Measurements from ENCODE around the gene TRPC4AP. TPM values are rescaled to one million over a fixed set of nuclear protein-coding genes. Genes with fewer than 3 reads are reported as not detected.

Gene TRPC4AP
- total RNA-seq, 1 donor: 98.8 TPM

GRCh38 chr20:34993941-34994508 is 98.6 kb downstream of the TRPC4AP start:
- Histone ChIP-seq H3K27me3 (ENCODE audit: insufficient read depth, low read length) (no peaks in the 10 kb centered on the region), H2AFZ (ENCODE audit: low read length) (no peak overlapping the region), H3K27ac (ENCODE audit: low read depth, low read length) (no peak overlapping the region), H3K79me2 (ENCODE audit: insufficient read depth, low read length) (no peaks in the 10 kb centered on the region), H3K36me3 (ENCODE audit: insufficient read depth, low read length) (peaks cover 24% of the 10 kb centered on the region), H4K20me1 (ENCODE audit: insufficient read depth, low read length) (peaks cover 3% of the 10 kb centered on the region), H3K4me3 (ENCODE audit: insufficient read depth, low read length) (no peak overlapping the region), H3K9me3 (ENCODE audit: low read depth, low read length) (no peaks in the 10 kb centered on the region), H3K4me1 (ENCODE audit: insufficient read depth, low read length) (no peaks in the 10 kb centered on the region), H3K4me2 (ENCODE audit: insufficient read depth, low read length) (no peak overlapping the region)
- no peak for TF ChIP-seq CTCF (IDR thresholded peaks at IDR 0.05; ENCODE audit: extremely low read depth, low read depth, low read length)
- peak; percentile 49 for DNase-seq (ENCODE audit: insufficient read length, low spot score, missing footprints)

- Histone ChIP-seq H3K9me3 (ENCODE audit: low read depth, low read length) (no peaks in the 10 kb centered on the region), H3K4me3 (ENCODE audit: insufficient read depth, low read length) (no peak overlapping the region), H3K27me3 (ENCODE audit: insufficient read depth, low read length) (no peaks in the 10 kb centered on the region), H3K36me3 (ENCODE audit: insufficient read depth, low read length) (peaks cover 16% of the 10 kb centered on the region), H3K4me1 (ENCODE audit: insufficient read depth, low read length) (no peaks in the 10 kb centered on the region), H3K27ac (ENCODE audit: low read depth, low read length) (no peak overlapping the region), H3K4me2 (ENCODE audit: insufficient read depth, low read length) (no peak overlapping the region), H4K20me1 (ENCODE audit: insufficient read depth, low read length) (no peaks in the 10 kb centered on the region), H3K79me2 (ENCODE audit: insufficient read depth, low read length) (no peaks in the 10 kb centered on the region), H2AFZ (ENCODE audit: low read length) (no peak overlapping the region)
- peak; percentile 52 for DNase-seq (ENCODE audit: insufficient read length, low spot score, missing footprints)
- TF ChIP-seq CTCF (IDR thresholded peaks at IDR 0.05; ENCODE audit: extremely low read depth, low read depth, low read length): no peak
Measured at GRCh38 chr20:34992751-34993417, 99.7 kb downstream of the TRPC4AP start.

- Histone ChIP-seq H3K36me3 (ENCODE audit: insufficient read depth, low read length) (peaks cover 8% of the 10 kb centered on the region), H3K27ac (ENCODE audit: low read depth, low read length) (no peak overlapping the region), H3K4me1 (ENCODE audit: insufficient read depth, low read length) (no peaks in the 10 kb centered on the region), H3K27me3 (ENCODE audit: insufficient read depth, low read length) (peaks cover 9% of the 10 kb centered on the region), H3K4me3 (ENCODE audit: insufficient read depth, low read length) (no peak overlapping the region), H3K9me3 (ENCODE audit: low read depth, low read length) (no peaks in the 10 kb centered on the region), H4K20me1 (ENCODE audit: insufficient read depth, low read length) (no peaks in the 10 kb centered on the region), H3K4me2 (ENCODE audit: insufficient read depth, low read length) (no peak overlapping the region), H2AFZ (ENCODE audit: low read length) (no peak overlapping the region), H3K79me2 (ENCODE audit: insufficient read depth, low read length) (no peaks in the 10 kb centered on the region)
- TF ChIP-seq CTCF (IDR thresholded peaks at IDR 0.05; ENCODE audit: extremely low read depth, low read depth, low read length): no peak
- peak; percentile 82 for DNase-seq (ENCODE audit: insufficient read length, low spot score, missing footprints)
Measured at GRCh38 chr20:34990661-34991214, 101.9 kb downstream of the TRPC4AP start.

GRCh38 chr20:34990231-34990630 is 102.4 kb downstream of the TRPC4AP start:
- no peak overlapping the region for H3K4me2 ChIP-seq (ENCODE audit: insufficient read depth, low read length)
- H3K79me2 ChIP-seq (ENCODE audit: insufficient read depth, low read length): no peaks in the 10 kb centered on the region

More at GRCh38 chr20:34990231-34990630, 102.4 kb downstream of the TRPC4AP start:
- H3K9me3 ChIP-seq (ENCODE audit: low read depth, low read length): no peaks in the 10 kb centered on the region
- peaks cover 13% of the 10 kb centered on the region for H3K27me3 ChIP-seq (ENCODE audit: insufficient read depth, low read length)
- H3K27ac ChIP-seq (ENCODE audit: low read depth, low read length): no peak overlapping the region
- H3K36me3 ChIP-seq (ENCODE audit: insufficient read depth, low read length): peaks cover 4% of the 10 kb centered on the region
- H4K20me1 ChIP-seq (ENCODE audit: insufficient read depth, low read length): no peaks in the 10 kb centered on the region
- TF ChIP-seq CTCF (IDR thresholded peaks at IDR 0.05; ENCODE audit: extremely low read depth, low read depth, low read length): no peak
- DNase-seq (ENCODE audit: insufficient read length, low spot score, missing footprints): no peak
- H3K4me3 ChIP-seq (ENCODE audit: insufficient read depth, low read length): no peak overlapping the region
- no peak overlapping the region for H2AFZ ChIP-seq (ENCODE audit: low read length)
- no peaks in the 10 kb centered on the region for H3K4me1 ChIP-seq (ENCODE audit: insufficient read depth, low read length)

Data from osteoblast (primary cell).